Neural progenitor cell (in vitro differentiated cells): ENCODE measurements around the gene PIP4P1. TPM values are rescaled to one million over a fixed set of nuclear protein-coding genes. Genes with fewer than 3 reads are reported as not detected.

ENCODE experiments used
- small RNA-seq: library from RNA; depleted of rRNA; stranded (forward); fragments of <200 nt; gene quantifications from one replicate; pipeline ENCODE3, GENCODE V24; 2015
- total RNA-seq: library from RNA; depleted of rRNA; stranded (reverse); fragments of >200 nt; gene quantifications from 2 replicates; pipeline ENCODE4 v1.2.3, GENCODE V29; 2015; ENCODE audit warnings: low replicate concordance

The PIP4P1 gene
- total RNA-seq, 1 donor from 2014 or later: 24.1 TPM

Small RNA genes lying within 50 kb of the gene (small RNA-seq; reads per million reads assigned to genes)
- not detected for gene RNA5SP382

Other genes starting within 250 kb of the PIP4P1 start
- gene OR11H6, start 237.7 kb downstream of the PIP4P1 start, total RNA-seq: not detected in 2 replicates
- gene OR11H7, start 232.5 kb downstream of the PIP4P1 start, total RNA-seq: not detected in 2 replicates
- not detected in 2 replicates for gene OR11H4, start 222.1 kb downstream of the PIP4P1 start, total RNA-seq
- gene TTC5, start 155.5 kb downstream of the PIP4P1 start, total RNA-seq: 15.1 and 15.3 TPM in 2 replicates
- 218 and 279 TPM in 2 replicates for gene CCNB1IP1, start 128.2 kb downstream of the PIP4P1 start, total RNA-seq
- 33.2 and 47.2 TPM in 2 replicates for gene PARP2, start 117.8 kb downstream of the PIP4P1 start, total RNA-seq
- gene TEP1, start 47.9 kb downstream of the PIP4P1 start, total RNA-seq: 10.9 and 19.8 TPM in 2 replicates
- 0.22 TPM in 1 of 2 replicates, not detected in the other for gene KLHL33, start 25.3 kb downstream of the PIP4P1 start, total RNA-seq
- 62.5 and 67.0 TPM in 2 replicates for gene OSGEP, start 6.6 kb downstream of the PIP4P1 start, total RNA-seq
- gene APEX1, start 6.2 kb downstream of the PIP4P1 start, total RNA-seq: 76.6 and 118 TPM in 2 replicates
- gene PNP, start 8.0 kb upstream of the PIP4P1 start, total RNA-seq: 43.6 and 50.6 TPM in 2 replicates
- gene RNASE10, start 44.1 kb upstream of the PIP4P1 start, total RNA-seq: not detected in 2 replicates
- not detected in 2 replicates for gene RNASE9, start 99.6 kb upstream of the PIP4P1 start, total RNA-seq
- gene RNASE11, start 126.6 kb upstream of the PIP4P1 start, total RNA-seq: not detected in 2 replicates
- not detected in 2 replicates for gene RNASE12, start 129.9 kb upstream of the PIP4P1 start, total RNA-seq
- gene OR6S1, start 180.3 kb upstream of the PIP4P1 start, total RNA-seq: not detected in 2 replicates
- gene RNASE4, start 223.1 kb upstream of the PIP4P1 start, total RNA-seq: 2.0 and 2.1 TPM in 2 replicates
- 0.99 TPM in 1 of 2 replicates, not detected in the other for gene ANG, start 227.3 kb upstream of the PIP4P1 start, total RNA-seq